Measurements from ENCODE around the gene C4A.
"Not testable (repeated sequence)": the region's sequence is repeated elsewhere in the genome, so short reads cannot be mapped to it uniquely, and the experiment has no call there.

The C4A gene

DNA sequence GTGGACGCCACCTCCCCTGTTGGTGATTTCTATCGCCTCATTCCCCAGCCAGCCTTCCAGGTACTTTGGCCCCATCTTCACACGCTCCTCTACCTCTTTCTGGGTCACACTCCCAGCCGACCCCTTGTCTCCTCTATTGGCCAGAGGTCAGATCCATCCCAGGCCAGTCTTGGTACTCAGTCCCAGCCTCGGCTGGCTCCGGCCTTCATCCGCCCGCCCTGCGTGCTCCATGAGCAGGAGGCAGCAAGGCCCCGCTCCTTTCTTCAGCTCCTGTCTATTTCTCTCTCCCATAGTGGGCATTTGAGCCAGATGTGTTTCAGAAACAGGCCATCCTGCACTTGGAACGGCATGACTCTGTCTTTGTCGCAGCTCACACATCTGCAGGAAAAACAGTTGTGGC is 20.2 kb upstream of the C4A start:
- DNase-seq (ENCODE audit: low read depth), result no peak

- DNase-seq (ENCODE audit: low read depth), result no peak
Observed at GRCh38 chr6:31963921-31964320, 17.9 kb upstream of the C4A start.

- DNase-seq (ENCODE audit: low read depth), result no peak
Observed at GRCh38 chr6:31965700-31966099, 16.2 kb upstream of the C4A start.

- DNase-seq (ENCODE audit: low read depth), result no peak
Observed at GRCh38 chr6:31966506-31966905, 15.4 kb upstream of the C4A start.

DNA sequence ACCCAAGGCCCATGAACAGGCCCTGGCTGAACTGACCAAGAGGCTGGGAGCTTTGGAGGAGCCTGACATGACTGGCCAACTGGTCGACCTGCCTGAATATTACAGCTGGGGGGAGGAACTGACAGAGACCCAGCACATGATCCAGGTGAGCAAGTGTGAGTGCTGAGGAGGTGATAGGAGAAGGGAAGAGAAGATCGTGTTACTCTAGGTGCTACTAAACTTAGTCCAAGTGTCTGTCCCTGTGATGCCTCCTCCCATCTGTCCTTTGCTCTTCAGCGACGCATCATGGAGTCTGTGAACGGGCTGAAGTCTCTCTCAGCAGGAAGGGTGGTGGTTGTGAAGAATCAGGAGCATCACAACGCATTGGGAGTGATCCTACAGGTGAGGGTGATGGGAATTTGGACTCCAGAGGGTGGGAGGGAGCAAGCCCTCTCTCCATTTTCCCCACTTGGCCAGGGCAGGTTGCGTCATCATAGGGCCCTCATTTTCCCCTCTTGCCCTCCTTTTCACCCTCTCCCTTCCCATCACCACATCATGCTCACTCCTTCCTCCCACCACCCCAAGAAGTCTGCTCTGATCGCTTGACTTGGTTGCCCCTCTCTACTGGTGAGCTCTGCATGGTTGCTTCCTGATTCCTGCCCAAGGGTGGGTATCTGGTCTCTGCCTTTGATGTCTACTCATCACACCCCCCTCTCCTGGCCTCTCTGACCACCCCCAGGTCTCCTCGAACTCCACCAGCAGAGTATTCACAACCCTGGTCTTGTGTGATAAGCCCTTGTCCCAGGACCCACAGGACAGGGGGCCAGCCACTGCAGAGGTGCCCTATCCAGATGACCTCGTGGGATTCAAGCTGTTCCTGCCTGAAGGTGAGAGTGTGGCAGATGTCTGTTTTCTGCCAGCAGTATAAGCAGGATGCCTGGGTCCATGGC is 14.6 kb upstream of the C4A start:
- DNase-seq (ENCODE audit: low read depth), result no peak

DNA sequence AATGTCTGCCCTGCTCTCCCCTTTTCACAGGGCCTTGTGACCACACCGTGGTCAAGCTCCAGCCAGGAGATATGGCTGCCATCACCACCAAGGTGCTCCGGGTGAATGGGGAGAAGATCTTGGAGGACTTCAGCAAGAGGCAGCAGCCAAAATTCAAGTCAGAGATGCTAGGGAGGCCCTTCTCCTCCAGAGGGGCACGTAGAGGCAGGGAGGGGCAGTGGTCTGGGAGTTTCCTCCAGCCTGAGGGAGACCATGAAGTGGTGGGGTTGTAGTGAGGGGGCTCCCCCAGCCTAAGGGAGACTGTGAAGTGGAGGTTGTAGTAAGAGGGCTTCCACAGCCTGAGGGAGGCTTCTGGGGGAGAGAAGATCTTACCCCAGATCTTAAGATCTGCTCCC is 13.9 kb upstream of the C4A start:
- DNase-seq (ENCODE audit: low read depth), result no peak

DNA sequence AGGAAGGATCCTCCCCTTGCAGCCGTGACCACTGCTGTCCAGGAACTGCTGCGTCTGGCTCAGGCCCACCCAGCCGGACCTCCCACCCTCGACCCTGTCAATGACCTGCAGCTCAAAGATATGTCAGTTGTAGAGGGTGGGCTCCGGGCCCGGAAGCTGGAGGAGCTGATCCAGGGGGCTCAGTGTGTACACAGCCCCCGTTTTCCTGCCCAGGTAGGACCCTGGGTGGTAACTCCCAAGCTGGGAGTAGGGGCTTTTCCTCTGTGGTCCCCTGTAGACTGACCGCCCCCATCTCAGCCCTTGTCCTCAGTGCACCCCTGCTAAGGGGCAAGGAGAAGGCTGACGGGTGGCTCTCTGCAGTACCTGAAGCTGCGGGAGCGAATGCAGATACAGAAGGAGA is 13.5 kb upstream of the C4A start:
- DNase-seq (ENCODE audit: low read depth), result no peak

- DNase-seq (ENCODE audit: low read depth), result no peak
Observed at GRCh38 chr6:31968791-31969711, 12.8 kb upstream of the C4A start.

- DNase-seq (ENCODE audit: low read depth), result no peak
Observed at GRCh38 chr6:31969712-31970603, 11.9 kb upstream of the C4A start.

DNA sequence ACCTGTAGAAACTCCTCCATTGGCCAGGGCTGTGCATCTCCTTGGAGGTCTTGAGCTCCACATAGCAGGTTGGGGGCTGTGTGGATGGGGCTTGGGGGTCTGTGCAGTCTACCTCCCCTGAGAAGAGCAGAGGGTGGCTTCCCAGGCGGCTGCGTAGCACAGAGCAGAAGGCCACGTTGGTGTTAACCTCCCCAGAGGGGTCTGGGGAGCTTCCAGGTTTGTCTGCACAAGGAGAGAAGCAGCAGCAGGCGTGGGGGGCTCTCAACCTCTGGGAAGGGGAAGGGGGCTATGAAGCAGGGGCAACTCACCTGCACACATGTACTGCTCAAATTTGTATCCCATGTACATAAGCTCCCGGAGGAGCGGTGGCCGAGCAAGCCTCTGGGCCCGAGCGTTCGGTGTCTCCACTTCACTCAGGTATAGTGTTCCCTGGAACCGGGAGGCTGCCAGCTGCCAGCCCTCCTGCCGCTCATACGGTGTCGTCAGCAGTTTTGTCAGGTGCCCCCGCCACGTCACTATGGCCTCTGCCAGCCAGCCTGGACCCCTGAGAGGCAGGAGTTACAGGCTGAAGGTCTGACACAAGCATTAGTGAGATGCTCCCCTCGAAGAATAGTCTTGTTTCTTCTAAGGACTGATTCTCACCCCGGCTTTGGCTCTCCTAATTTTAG is 11.1 kb upstream of the C4A start:
- DNase-seq (ENCODE audit: low read depth), result no peak

- DNase-seq (ENCODE audit: low read depth), result no peak
Observed at GRCh38 chr6:31971279-31971992, 10.4 kb upstream of the C4A start.

DNA sequence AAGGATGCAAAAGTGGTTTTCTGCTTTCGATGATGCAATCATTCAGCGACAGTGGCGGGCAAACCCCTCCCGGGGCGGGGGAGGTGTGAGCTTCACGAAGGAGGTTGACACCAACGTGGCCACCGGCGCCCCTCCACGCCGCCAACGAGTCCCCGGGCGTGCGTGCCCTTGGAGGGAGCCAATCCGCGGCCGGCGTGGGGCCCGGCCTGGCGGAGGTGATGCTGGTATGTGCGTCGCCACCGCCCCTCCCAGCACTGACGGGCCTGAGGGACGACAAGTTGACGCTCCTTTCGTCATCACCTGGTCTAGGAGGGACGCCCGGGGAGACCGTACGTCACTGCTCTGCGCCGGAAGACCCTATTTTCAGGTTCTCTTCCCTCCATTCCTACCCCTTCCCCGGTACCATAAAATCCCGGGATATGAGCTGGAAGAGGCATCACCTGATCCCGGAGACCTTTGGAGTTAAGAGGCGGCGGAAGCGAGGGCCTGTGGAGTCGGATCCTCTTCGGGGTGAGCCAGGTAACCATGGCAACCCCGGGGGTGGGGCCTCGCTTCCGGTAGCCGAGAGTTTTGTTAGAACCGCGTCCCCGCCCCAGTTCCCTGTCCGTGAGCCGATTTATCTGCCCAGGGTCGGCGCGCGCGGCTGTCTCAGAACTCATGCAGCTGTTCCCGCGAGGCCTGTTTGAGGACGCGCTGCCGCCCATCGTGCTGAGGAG is 9.7 kb upstream of the C4A start, which contains the start of gene DXO:
Gene DXO (minus strand): TSS at position 146 of the 716 bp plus-strand sequence. CDS start 463 bp downstream, outside the sequence.
- DNase-seq (ENCODE audit: low read depth), result peak; percentile 91

DNA sequence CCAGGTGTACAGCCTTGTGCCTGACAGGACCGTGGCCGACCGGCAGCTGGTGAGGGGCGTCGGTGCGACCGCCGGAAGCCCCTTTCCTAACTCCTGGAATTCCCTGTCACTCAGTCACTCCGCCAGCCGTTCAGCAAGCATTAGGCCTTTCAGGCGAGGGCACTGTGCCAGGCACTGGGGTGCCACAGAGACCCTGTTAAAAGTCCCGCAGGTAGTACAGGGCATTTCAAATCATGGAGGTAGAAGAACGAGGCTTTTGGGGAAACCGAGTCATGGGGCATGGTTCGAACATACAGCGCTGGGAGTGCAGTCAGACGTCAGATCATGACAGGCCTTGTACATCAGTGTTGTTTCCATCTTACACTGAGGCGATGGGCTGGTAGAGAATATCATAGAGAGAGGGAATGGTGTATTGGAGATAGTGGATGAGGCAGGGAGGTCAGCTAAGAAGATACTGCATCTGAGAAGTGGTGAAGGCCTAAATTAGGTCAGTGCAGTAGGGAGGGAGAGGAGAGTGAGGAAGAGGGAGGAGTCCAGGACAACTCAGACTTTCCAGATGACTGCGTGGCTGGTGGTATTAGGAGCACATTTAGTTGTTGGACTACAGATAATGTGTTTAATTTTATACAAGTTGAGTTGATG is 9.0 kb upstream of the C4A start:
- no peak for DNase-seq (ENCODE audit: low read depth)

DNA sequence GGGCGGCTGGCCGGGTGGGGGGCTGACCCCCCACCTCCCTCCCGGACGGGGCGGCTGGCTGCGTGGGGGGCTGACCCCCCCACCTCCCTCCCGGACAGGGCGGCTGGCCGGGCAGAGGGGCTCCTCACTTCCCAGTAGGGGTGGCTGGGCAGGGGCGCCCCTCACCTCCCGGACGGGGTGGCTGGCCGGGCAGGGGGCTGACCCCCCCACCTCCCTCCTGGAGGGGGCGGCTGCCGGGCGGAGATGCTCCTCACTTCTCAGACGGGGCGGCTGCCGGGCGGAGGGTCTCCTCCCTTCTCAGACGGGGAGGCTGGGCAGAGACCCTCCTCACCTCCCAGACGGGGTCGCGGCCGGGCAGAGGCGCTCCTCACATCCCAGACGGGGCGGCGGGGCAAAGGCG is 5.8 kb upstream of the C4A start:
- not testable (repeated sequence) for DNase-seq (ENCODE audit: low read depth)

GRCh38 chr6:31977816-31978431 is 3.9 kb upstream of the C4A start:
- no peak for DNase-seq (ENCODE audit: low read depth)

- DNase-seq (ENCODE audit: low read depth), result no peak
Observed at GRCh38 chr6:31978831-31979230, 3.0 kb upstream of the C4A start.

DNA sequence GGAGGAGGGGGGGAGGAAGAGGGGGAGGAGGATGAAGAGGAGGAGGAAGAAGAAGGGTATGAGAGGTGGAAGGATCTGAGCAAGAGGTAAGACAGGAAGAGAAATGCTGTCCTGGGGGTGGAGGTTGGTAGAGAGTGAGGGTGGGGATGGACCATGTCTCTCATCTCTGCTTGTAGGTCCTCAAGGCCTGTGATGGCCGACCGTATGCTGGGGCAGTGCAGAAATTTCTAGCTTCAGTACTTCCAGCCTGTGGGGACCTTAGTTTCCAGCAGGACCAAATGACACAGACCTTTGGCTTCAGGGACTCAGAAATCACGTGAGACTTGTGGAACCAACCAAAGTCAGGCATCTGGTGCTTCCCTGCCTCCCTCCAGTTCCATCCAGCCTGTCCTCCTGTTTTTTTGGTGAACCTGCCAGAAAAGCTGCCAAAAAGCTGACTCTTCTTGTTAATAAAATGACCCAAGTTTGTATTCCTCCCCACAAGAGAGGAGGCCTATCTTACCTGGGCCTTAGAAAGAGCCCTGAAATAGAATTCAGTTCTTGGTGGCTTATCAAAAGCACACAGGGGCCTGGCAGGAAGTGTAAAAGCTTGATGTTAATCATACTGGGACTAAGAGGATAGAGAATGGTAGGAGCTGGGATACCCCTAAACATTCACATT is 2.5 kb upstream of the C4A start:
- DNase-seq (ENCODE audit: low read depth), result no peak

- DNase-seq (ENCODE audit: low read depth), result not testable (repeated sequence)
Observed at GRCh38 chr6:31980195-31980876, 1.5 kb upstream of the C4A start.

Measured in activated T-cell treated with anti-CD3 and anti-CD28 coated beads for 1 hour (primary cell).